Measurements from ENCODE around the gene BARX1.

- TF ChIP-seq CTCF (IDR thresholded peaks at IDR 0.05): no peak
- TF ChIP-seq POLR2A (IDR thresholded peaks at IDR 0.05): no peak
Observed at GRCh38 chr9:93949073-93949693, 6.0 kb downstream of the BARX1 start.
